Cardiac muscle cell (in vitro differentiated cells and primary cell): Measurements from ENCODE around the gene EMC6. TPM values are rescaled to one million over a fixed set of nuclear protein-coding genes. Genes with fewer than 3 reads are reported as not detected.

Experiments used
- DNase-seq, 2 donors: peaks; one replicate each; pipeline versions ENCODE4 v3.0.0 to v3.0.0-alpha.2; 2010 to 2017; ENCODE audit warnings: low read depth in 1 of 2, low spot score in 1 of 2
- H3K27ac ChIP-seq: fragments of 200-600 bp; sonication (generic); 2 replicates; pipeline ENCODE4 v1.5.1; 2016
- H3K27me3 ChIP-seq: fragments of 200-600 bp; sonication (generic); 2 replicates; pipeline ENCODE4 v1.6.0; 2016; ENCODE audit warnings: control low read depth
- H3K36me3 ChIP-seq: fragments of 200-600 bp; sonication (generic); 2 replicates; pipeline ENCODE4 v1.5.1; 2016; ENCODE audit warnings: control low read depth
- H3K4me1 ChIP-seq: fragments of 200-600 bp; sonication (generic); 2 replicates; pipeline ENCODE4 v1.8.1; 2017; ENCODE audit warnings: low read depth, mild to moderate bottlenecking, mixed run types
- H3K4me3 ChIP-seq: fragments of 200-600 bp; sonication (generic); 2 replicates; pipeline ENCODE4 v1.5.1; 2016; ENCODE audit warnings: mild to moderate bottlenecking
- H3K9me3 ChIP-seq: fragments of 200-600 bp; sonication (generic); 2 replicates; pipeline ENCODE4 v1.5.1; 2017; ENCODE audit warnings: low read depth, mild to moderate bottlenecking, control low read depth
- CTCF ChIP-seq: IDR thresholded peaks from 2 replicates; pipeline ENCODE4 v1.5.1; 2012; ENCODE audit warnings: low read depth, mild to moderate bottlenecking, low read length
- polyA plus RNA-seq: library from polyadenylated mRNA; unstranded; fragments of >200 nt; fragmentation: Nextera tagmentation; extraction: Ambion mirVana; gene quantifications from 2 replicates; pipeline ENCODE4 v1.2.1, GENCODE V29; 2016
- total RNA-seq: library from RNA; depleted of rRNA; stranded (reverse); fragments of >200 nt; gene quantifications from 2 replicates; pipeline ENCODE4 v1.2.3, GENCODE V29; 2016

The EMC6 gene
- total and polyA plus RNA-seq, 2 experiments from 2014 or later, result 56.0 to 165 TPM

DNA sequence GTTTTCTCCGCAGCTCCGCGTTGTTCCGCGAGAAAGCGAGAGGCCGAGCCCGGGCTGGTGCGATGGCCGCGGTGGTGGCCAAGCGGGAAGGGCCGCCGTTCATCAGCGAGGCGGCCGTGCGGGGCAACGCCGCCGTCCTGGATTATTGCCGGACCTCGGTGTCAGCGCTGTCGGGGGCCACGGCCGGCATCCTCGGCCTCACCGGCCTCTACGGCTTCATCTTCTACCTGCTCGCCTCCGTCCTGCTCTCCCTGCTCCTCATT is 404 bp downstream of the EMC6 start:
- peak overlapping the region; percentile 95 for H3K27ac ChIP-seq
- no peak for DNase-seq
- TF ChIP-seq CTCF, result no peak

GRCh38 chr17:3669548-3669947 is 936 bp downstream of the EMC6 start:
- Histone ChIP-seq H3K27me3 (no peaks in the 10 kb centered on the region), H3K4me1 (peaks cover 11% of the 10 kb centered on the region), H3K4me3 (peak overlapping the region; percentile 78), H3K9me3 (no peaks in the 10 kb centered on the region), H3K36me3 (peaks cover 4% of the 10 kb centered on the region), H3K27ac (peak overlapping the region; percentile 95)
- TF ChIP-seq CTCF, result no peak
- DNase-seq, result no peak

More for the DNA sequence above, 404 bp downstream of the EMC6 start:
- no peaks in the 10 kb centered on the region for H3K27me3 ChIP-seq
- peaks cover 11% of the 10 kb centered on the region for H3K4me1 ChIP-seq
- H3K36me3 ChIP-seq, result peaks cover 6% of the 10 kb centered on the region
- no peaks in the 10 kb centered on the region for H3K9me3 ChIP-seq
- H3K4me3 ChIP-seq, result peak overlapping the region; percentile 78

DNA sequence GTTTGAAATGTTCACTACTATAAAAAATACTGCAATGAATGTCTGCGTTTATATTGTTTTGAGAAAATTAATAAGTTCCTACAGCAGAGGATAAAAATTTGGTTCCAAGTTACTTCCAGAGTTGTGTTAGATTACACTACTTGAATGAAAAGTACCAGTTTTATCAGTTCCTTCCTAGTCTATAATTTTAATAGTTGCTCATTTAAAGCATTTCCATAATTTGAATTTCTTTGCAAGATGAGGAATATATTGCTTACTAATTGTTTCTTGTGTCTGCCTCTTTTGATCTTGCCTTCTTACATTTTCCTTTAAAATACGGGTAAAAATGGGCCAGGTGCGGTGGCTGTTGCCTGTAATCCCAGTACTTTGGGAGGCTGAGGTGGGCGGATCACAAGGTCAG is 4.0 kb downstream of the EMC6 start:
- Histone ChIP-seq H3K9me3 (no peaks in the 10 kb centered on the region), H3K36me3 (no peaks in the 10 kb centered on the region), H3K27ac (no peak overlapping the region), H3K4me3 (no peak overlapping the region), H3K4me1 (no peaks in the 10 kb centered on the region), H3K27me3 (no peaks in the 10 kb centered on the region)
- no peak for DNase-seq
- TF ChIP-seq CTCF, result no peak

- H3K36me3 ChIP-seq, result no peaks in the 10 kb centered on the region
- H3K4me3 ChIP-seq, result no peak overlapping the region
- H3K27me3 ChIP-seq, result no peaks in the 10 kb centered on the region
- DNase-seq, result no peak
- H3K27ac ChIP-seq, result no peak overlapping the region
- no peak for TF ChIP-seq CTCF
- H3K9me3 ChIP-seq, result no peaks in the 10 kb centered on the region
- H3K4me1 ChIP-seq, result no peaks in the 10 kb centered on the region
Observed at GRCh38 chr17:3675886-3676285, 7.3 kb downstream of the EMC6 start.

DNA sequence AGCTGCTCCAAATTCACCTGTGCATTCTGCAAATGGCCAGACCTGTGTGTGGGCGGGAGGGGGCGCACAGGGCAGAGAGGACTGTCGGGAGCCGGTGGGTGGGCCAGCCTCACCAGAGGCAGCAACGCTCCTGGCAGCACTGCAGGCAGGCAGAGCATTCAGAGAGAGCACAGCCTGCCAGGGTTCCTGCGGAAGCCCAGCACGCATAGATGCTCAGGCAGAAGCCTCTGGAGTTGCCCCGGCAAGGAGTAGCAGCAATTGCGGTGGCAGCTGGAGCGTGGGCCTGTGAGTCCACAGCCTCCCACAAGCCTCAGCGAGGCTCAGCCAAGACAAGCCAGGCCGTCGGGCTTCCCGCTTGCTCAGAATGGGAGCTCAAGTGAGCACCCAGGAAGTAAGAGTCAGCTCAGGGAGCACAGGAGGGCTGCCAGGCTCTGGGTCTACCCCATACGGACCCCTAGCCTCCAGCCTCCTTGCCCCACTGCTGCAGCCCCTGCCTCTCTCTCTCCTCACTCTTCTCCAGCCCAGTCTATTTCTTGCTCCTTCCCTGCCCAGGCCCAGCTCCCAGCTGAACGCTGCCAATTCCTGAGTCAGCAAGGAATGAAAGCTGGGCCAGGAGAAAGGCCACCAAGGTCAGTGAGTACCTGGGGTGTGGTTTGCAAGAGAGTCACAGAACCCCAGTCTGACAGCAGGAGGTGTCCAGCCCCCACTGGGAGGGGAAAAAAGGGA is 9.6 kb downstream of the EMC6 start:
- no peak for TF ChIP-seq CTCF
- Histone ChIP-seq H3K27ac (no peak overlapping the region), H3K4me3 (no peak overlapping the region), H3K36me3 (no peaks in the 10 kb centered on the region), H3K4me1 (no peaks in the 10 kb centered on the region), H3K9me3 (no peaks in the 10 kb centered on the region), H3K27me3 (no peaks in the 10 kb centered on the region)
- DNase-seq, result no peak
